GM12801 (cell line): ENCODE measurements around the gene GABARAP.

Source experiments
- TF ChIP-seq, protein P1 (sequence below): IDR thresholded peaks from one replicate; pipeline ENCODE4 v1.5.1; 2011; ENCODE audit warnings: control low read depth; ENCODE audit not compliant: insufficient read length; ENCODE audit errors: extremely low read depth

GABARAP gene

DNA sequence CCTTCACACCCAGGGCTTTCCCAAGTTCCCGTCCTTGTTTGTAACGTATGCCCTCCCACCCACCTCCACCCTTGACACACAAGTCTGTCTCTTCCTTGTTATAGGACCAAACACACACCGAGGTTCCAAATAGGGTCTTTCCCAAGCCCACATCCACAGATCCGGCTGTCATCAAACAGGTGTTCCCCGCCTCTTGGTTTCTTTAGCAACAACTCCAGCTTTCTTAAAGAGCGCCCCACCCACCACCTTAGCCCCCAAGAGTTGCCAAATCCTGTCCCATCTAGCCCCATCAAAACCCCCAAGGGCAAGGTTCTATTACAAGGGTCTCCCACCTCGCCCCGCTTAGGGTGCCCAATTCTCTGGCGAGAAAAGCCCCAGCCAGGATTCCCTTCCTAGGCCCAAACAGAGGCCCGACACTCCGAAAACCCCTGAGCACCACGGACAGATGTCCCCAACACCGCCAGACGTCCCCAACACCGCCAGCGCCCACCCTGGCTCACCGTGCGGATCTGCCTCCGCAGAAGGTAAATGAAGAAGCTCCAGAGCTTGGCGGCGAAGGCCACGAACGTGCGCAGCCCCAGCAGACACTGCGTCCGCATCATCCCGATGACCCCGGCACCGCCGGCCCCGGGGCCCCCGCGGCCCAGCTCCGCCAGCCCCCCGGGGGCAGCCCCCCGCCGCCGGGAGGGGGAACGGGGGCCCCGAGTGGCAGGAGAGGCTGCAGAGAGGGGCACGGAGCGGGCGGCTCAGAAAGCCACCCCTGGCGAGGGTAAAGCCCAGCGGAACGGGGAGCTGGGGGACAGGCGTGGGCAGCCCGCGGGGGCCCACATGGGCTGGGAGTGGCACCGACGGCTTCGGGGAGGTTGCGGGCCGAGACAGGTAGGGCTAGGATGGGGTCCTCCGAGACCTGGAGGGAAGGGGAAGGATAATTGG lies 8.7 kb upstream of the GABARAP start:
- TF ChIP-seq, protein P1, sequence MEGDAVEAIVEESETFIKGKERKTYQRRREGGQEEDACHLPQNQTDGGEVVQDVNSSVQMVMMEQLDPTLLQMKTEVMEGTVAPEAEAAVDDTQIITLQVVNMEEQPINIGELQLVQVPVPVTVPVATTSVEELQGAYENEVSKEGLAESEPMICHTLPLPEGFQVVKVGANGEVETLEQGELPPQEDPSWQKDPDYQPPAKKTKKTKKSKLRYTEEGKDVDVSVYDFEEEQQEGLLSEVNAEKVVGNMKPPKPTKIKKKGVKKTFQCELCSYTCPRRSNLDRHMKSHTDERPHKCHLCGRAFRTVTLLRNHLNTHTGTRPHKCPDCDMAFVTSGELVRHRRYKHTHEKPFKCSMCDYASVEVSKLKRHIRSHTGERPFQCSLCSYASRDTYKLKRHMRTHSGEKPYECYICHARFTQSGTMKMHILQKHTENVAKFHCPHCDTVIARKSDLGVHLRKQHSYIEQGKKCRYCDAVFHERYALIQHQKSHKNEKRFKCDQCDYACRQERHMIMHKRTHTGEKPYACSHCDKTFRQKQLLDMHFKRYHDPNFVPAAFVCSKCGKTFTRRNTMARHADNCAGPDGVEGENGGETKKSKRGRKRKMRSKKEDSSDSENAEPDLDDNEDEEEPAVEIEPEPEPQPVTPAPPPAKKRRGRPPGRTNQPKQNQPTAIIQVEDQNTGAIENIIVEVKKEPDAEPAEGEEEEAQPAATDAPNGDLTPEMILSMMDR, result no peak

DNA sequence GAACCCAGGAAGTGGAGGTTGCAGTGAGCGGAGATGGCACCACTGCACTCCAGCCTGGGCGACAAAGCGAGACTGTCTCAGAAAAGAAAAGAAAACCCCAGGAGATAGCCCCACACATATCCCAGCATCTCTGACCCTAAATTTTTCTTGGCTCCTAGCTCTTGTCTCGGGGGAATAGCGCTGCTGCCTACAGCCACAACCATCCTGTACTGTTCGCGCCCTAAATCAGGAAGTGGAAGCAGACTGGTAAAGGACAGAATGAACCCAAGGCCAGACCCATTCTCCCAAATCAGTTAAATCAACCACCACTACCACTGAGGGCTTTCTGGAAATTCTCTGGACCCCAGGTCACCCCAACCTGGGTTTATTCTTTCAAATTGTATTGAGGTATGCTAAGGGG lies 7.6 kb upstream of the GABARAP start:
- TF ChIP-seq, protein P1, result no peak

DNA sequence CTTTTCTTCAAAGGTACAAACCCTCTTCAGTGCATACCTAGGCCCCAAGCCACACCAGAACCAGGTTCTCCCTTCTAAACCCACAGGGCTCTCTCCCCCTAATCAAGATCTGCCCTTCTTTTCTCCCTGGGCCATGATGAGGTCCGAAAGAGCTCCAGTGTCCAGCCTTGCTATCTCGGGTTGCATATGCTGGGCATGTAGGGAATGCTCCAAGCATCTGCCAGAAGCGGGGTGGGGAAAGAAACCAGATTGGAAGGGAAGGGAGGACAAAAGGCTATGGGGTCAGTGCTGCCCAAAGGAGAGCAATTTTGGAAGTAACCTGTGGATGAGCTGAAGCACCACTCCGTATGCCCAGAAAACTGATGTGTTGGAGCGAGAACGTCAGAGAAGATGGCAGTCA lies 7.0 kb upstream of the GABARAP start:
- TF ChIP-seq, protein P1, result no peak

DNA sequence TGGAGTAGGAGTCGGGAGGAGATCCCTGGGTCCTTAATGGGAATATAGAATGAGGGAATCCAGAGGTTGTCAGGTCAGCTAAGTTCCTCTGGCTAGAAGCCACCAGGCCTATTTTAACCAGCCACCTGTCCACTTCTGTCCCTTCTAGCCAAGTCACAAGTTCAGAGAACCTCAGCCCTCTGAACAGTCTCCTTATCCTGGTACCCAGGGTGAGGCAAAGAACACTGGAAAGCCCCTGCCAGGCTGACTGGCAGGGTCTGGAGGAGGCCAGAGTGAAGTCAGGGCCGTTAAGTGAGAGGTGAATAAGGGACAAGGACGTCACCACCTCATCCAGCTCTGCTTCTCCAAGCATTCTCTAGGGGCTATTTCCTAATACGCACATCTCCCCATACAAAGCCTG lies 6.5 kb upstream of the GABARAP start:
- TF ChIP-seq, protein P1, result no peak

DNA sequence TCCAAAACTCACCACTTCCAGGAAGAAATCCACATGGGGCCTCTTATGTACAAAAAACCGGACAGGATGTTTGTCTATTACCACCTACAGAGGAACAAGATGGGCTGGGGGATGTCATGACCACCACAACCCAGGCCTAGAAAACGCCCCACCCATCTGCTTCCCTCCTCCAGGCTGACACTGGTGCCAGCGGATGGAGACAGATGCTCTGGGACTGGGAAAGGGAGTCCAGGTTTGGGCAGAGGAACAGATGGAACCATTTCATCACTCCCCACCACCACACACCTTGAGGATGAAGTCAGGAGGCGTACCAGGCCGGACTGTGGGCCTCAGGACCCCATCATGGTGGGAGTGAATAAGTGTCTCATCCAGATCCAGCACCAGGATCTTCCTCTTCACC lies 4.5 kb upstream of the GABARAP start:
- TF ChIP-seq, protein P1, result no peak

DNA sequence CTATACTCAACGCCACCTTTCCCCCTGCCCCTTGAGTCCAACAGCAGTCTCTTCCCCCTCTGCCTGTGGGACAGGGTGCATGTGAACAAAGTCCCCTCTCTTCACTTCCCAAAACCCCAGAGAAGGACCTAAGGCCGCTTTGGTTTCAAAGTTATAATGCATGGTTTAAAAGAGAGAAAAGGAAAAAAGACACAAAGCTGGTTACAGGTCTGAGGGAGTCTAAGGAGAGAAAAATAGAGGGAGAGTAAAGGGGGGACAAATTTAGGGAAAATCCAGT lies 1.1 kb upstream of the GABARAP start:
- TF ChIP-seq, protein P1, result no peak

- TF ChIP-seq, protein P1, result no peak
Observed at GRCh38 chr17:7242717-7243452, 636 bp upstream of the GABARAP start.
